ENCODE data around the gene FHOD3. TPM values are rescaled to one million over a fixed set of nuclear protein-coding genes. Genes with fewer than 3 reads are reported as not detected.

The FHOD3 gene
- total RNA-seq, 2 donors from 2014 or later = 19.8 to 24.9 TPM

DNA sequence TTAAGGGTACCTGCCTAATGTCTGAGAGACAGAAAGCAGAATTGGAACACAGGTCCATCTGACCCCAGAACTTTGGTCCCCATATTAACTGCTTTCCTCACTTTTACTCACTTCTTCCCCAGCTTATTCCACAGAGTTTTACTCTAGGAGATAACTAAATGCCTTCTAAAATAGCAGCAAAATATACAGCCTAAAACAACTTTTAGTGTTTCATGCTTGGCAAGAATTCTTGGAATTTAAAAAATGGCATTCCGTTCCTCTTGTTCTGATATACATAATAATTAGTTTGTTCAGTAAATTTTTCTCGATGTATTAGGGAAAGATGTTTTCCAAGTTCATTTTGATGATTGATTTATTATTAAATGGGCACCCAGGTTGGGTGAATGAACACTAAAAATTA is 151.9 kb downstream of the FHOD3 start:
- H3K27me3 ChIP-seq (replicated peaks; ENCODE audit: insufficient read depth) = no peaks in the 10 kb centered on the region
- H3K27ac ChIP-seq = peak overlapping the region in 1 of 2 donors; percentile 3
- no peak for ATAC-seq (ENCODE audit: insufficient number of reproducible peaks, low FRiP score, low read depth)

DNA sequence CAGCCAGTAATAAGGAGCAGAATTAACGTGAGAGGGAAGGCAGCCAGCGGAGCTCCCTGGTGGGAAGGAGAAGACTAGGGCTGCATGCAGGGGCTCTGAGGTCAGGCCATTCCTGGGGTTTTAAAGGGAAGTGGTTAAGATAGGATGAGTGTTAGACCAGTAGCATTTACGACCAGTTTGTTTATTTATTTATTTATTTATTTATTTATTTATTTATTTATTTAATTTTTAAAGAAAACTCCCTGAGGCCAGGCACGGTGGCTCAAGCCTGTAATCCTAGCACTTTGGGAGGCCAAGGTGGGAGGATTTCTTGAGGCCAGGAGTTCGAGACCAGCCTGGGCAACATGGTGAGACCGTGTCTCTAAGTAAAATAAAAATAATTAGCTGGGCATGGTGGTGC is 152.8 kb downstream of the FHOD3 start:
- Histone ChIP-seq H3K27ac (peak overlapping the region in 1 of 2 donors; percentile 3), H3K27me3 (replicated peaks; ENCODE audit: insufficient read depth) (no peaks in the 10 kb centered on the region), H3K4me1 (ENCODE audit: control insufficient read depth in 1 of 2, low read depth in 2 of 2) (peaks cover 11 to 47% of the 10 kb centered on the region in 2 donors), H3K9me3 (no peaks in the 10 kb centered on the region), H3K36me3 (no peaks in the 10 kb centered on the region), H3K4me3 (peak overlapping the region; percentile 21)
- DNase-seq (ENCODE audit: low spot score) (no peak), ATAC-seq (ENCODE audit: insufficient number of reproducible peaks, low FRiP score, low read depth) (no peak)
- TF ChIP-seq, protein P1, sequence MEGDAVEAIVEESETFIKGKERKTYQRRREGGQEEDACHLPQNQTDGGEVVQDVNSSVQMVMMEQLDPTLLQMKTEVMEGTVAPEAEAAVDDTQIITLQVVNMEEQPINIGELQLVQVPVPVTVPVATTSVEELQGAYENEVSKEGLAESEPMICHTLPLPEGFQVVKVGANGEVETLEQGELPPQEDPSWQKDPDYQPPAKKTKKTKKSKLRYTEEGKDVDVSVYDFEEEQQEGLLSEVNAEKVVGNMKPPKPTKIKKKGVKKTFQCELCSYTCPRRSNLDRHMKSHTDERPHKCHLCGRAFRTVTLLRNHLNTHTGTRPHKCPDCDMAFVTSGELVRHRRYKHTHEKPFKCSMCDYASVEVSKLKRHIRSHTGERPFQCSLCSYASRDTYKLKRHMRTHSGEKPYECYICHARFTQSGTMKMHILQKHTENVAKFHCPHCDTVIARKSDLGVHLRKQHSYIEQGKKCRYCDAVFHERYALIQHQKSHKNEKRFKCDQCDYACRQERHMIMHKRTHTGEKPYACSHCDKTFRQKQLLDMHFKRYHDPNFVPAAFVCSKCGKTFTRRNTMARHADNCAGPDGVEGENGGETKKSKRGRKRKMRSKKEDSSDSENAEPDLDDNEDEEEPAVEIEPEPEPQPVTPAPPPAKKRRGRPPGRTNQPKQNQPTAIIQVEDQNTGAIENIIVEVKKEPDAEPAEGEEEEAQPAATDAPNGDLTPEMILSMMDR (IDR thresholded peaks at IDR 0.05) = no peak

More for the DNA sequence above, 151.9 kb downstream of the FHOD3 start:
- no peaks in the 10 kb centered on the region for H3K9me3 ChIP-seq
- H3K36me3 ChIP-seq = no peaks in the 10 kb centered on the region
- H3K4me1 ChIP-seq (ENCODE audit: control insufficient read depth in 1 of 2, low read depth in 2 of 2) = peaks cover 11 to 47% of the 10 kb centered on the region in 2 donors
- no peak for DNase-seq (ENCODE audit: low spot score)
- no peak overlapping the region for H3K4me3 ChIP-seq
- TF ChIP-seq, protein P1 (IDR thresholded peaks at IDR 0.05) = no peak

DNA sequence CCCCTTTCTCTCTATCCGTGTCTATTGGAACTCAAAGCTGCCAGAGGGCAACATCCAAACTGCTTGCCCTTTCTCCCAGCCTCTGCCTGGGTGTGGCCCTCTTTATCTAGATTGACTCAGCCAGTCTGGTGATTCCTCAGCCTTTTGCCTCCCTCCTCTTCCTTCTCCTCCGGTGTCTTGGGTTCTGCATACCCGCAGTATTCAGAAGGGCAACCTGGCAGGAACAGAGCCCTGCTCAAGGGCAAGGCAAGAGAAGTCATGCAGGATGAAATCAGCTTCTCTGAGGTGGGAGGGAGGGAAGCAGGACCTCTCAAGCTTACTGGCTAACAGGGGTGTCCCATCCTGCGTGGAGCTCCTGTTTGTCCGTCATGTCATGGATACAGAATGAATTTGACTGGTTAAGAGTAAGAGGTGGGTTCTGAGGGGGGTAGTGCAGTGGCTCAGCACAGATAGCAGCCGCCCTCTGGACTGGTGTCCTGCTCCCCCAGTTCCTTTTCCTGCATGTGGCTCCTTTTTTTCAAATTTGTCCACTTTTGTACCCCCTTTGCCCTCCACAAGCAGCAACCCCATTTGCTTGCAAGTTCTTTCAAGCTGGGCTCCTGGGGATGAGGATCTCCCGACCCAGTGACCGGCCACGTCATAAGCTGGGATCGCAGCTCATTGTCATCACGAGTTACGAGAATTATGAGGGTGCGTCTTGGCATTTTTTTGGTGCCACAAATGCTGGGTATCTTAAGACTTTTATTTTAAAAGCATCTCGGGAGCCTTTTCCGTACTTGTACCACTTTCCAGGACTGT is 154.1 kb downstream of the FHOD3 start:
- ATAC-seq (ENCODE audit: insufficient number of reproducible peaks, low FRiP score, low read depth) (no peak), DNase-seq (ENCODE audit: low spot score) (no peak)
- Histone ChIP-seq H3K9me3 (no peaks in the 10 kb centered on the region), H3K27me3 (replicated peaks; ENCODE audit: insufficient read depth) (no peaks in the 10 kb centered on the region), H3K4me3 (no peak overlapping the region), H3K36me3 (no peaks in the 10 kb centered on the region), H3K4me1 (ENCODE audit: control insufficient read depth in 1 of 2, low read depth in 2 of 2) (peaks cover 11 to 35% of the 10 kb centered on the region in 2 donors), H3K27ac (no peak overlapping the region)
- TF ChIP-seq, protein P1 (IDR thresholded peaks at IDR 0.05) = no peak

DNA sequence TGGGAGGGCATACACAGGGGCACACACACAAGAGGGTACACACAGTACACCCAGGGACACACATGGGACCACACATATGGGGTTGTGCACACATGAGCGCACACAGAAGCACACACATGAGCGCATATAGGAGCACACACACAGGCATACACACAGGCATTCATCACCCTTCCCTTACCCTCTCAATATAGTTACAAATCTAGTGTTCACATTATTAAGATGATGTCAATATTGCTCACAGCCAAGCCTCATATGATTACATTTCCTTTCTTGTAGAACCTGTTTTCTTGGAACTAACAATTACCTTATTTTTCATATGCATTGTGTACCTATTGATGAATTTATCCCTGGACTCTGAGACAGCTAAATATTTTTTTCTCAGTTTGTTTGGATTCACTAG is 156.7 kb downstream of the FHOD3 start:
- no peak for DNase-seq (ENCODE audit: low spot score)
- peaks cover 4 to 32% of the 10 kb centered on the region in 2 donors for H3K4me1 ChIP-seq (ENCODE audit: control insufficient read depth in 1 of 2, low read depth in 2 of 2)

DNA sequence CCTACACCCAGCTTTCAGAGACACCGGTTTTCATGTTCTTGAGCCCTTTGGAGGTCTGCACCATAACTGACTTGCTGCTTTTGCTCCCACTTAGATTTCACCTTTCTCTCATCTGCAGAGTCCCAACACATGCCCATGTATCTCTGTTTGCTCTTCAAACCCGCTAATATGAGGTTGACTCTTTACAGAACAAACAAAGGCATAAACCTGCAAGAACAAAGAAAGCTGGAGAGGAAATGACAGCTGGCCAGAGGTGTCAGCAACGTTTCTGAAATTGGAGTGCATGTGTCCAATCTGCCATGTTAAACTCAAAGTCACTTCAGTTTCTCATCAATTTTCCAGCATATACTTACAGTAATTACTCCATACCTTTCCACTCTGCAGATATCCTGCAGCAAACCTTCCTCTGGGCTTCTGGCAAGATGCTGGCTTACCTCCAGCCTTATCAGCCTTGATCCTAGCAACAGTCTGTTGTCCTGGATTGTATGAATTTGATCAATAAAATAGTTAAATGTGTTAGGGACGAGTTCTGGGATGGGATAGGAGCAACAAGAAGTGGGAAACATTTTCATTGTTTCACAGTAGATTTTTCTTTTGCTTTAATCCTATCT is 157.4 kb downstream of the FHOD3 start:
- Histone ChIP-seq H3K4me3 (no peak overlapping the region), H3K4me1 (ENCODE audit: control insufficient read depth in 1 of 2, low read depth in 2 of 2) (peaks cover 0 to 25% of the 10 kb centered on the region in 2 donors), H3K27ac (no peak overlapping the region), H3K27me3 (replicated peaks; ENCODE audit: insufficient read depth) (no peaks in the 10 kb centered on the region), H3K9me3 (no peaks in the 10 kb centered on the region), H3K36me3 (no peaks in the 10 kb centered on the region)
- ATAC-seq (ENCODE audit: insufficient number of reproducible peaks, low FRiP score, low read depth) = no peak
- TF ChIP-seq, protein P1 (IDR thresholded peaks at IDR 0.05) = no peak
- DNase-seq (ENCODE audit: low spot score) = no peak

More for the DNA sequence above, 156.7 kb downstream of the FHOD3 start:
- Histone ChIP-seq H3K36me3 (no peaks in the 10 kb centered on the region), H3K4me3 (no peak overlapping the region), H3K9me3 (no peaks in the 10 kb centered on the region), H3K27ac (no peak overlapping the region), H3K27me3 (replicated peaks; ENCODE audit: insufficient read depth) (no peaks in the 10 kb centered on the region)
- TF ChIP-seq, protein P1 (IDR thresholded peaks at IDR 0.05) = no peak
- no peak for ATAC-seq (ENCODE audit: insufficient number of reproducible peaks, low FRiP score, low read depth)
